ENCODE data around the gene PRDM16. TPM values are rescaled to one million over a fixed set of nuclear protein-coding genes. Genes with fewer than 3 reads are reported as not detected.

The PRDM16 gene
- total RNA-seq, 1 donor: 6.5 TPM

GRCh38 chr1:3425486-3426215, 356.6 kb downstream of the PRDM16 start:
- no peak for TF ChIP-seq CTCF (IDR thresholded peaks at IDR 0.05; ENCODE audit: extremely low read depth, low read depth, low read length)
- no peak overlapping the region for H3K4me2 ChIP-seq (ENCODE audit: insufficient read depth, low read length)
- H3K4me3 ChIP-seq (ENCODE audit: insufficient read depth, low read length): no peak overlapping the region
- H3K4me1 ChIP-seq (ENCODE audit: insufficient read depth, low read length): no peaks in the 10 kb centered on the region
- H3K36me3 ChIP-seq (ENCODE audit: insufficient read depth, low read length): peaks cover 2% of the 10 kb centered on the region
- no peak overlapping the region for H2AFZ ChIP-seq (ENCODE audit: low read length)
- no peaks in the 10 kb centered on the region for H3K79me2 ChIP-seq (ENCODE audit: insufficient read depth, low read length)
- no peak for DNase-seq (ENCODE audit: insufficient read length, low spot score, missing footprints)
- H4K20me1 ChIP-seq (ENCODE audit: insufficient read depth, low read length): no peaks in the 10 kb centered on the region
- H3K9me3 ChIP-seq (ENCODE audit: low read depth, low read length): no peaks in the 10 kb centered on the region
- H3K27me3 ChIP-seq (ENCODE audit: insufficient read depth, low read length): no peaks in the 10 kb centered on the region
- no peak overlapping the region for H3K27ac ChIP-seq (ENCODE audit: low read depth, low read length)

- H3K79me2 ChIP-seq (ENCODE audit: insufficient read depth, low read length): no peaks in the 10 kb centered on the region
- H3K4me3 ChIP-seq (ENCODE audit: insufficient read depth, low read length): no peak overlapping the region
- peaks cover 2% of the 10 kb centered on the region for H3K36me3 ChIP-seq (ENCODE audit: insufficient read depth, low read length)
- no peak for TF ChIP-seq CTCF (IDR thresholded peaks at IDR 0.05; ENCODE audit: extremely low read depth, low read depth, low read length)
- H3K4me1 ChIP-seq (ENCODE audit: insufficient read depth, low read length): no peaks in the 10 kb centered on the region
- H3K27ac ChIP-seq (ENCODE audit: low read depth, low read length): no peak overlapping the region
- no peaks in the 10 kb centered on the region for H4K20me1 ChIP-seq (ENCODE audit: insufficient read depth, low read length)
- H2AFZ ChIP-seq (ENCODE audit: low read length): no peak overlapping the region
- peak; percentile 80 for DNase-seq (ENCODE audit: insufficient read length, low spot score, missing footprints)
- H3K4me2 ChIP-seq (ENCODE audit: insufficient read depth, low read length): no peak overlapping the region
- H3K27me3 ChIP-seq (ENCODE audit: insufficient read depth, low read length): no peaks in the 10 kb centered on the region
- H3K9me3 ChIP-seq (ENCODE audit: low read depth, low read length): no peaks in the 10 kb centered on the region
Measured at GRCh38 chr1:3426956-3427535, 358.0 kb downstream of the PRDM16 start.

DNA sequence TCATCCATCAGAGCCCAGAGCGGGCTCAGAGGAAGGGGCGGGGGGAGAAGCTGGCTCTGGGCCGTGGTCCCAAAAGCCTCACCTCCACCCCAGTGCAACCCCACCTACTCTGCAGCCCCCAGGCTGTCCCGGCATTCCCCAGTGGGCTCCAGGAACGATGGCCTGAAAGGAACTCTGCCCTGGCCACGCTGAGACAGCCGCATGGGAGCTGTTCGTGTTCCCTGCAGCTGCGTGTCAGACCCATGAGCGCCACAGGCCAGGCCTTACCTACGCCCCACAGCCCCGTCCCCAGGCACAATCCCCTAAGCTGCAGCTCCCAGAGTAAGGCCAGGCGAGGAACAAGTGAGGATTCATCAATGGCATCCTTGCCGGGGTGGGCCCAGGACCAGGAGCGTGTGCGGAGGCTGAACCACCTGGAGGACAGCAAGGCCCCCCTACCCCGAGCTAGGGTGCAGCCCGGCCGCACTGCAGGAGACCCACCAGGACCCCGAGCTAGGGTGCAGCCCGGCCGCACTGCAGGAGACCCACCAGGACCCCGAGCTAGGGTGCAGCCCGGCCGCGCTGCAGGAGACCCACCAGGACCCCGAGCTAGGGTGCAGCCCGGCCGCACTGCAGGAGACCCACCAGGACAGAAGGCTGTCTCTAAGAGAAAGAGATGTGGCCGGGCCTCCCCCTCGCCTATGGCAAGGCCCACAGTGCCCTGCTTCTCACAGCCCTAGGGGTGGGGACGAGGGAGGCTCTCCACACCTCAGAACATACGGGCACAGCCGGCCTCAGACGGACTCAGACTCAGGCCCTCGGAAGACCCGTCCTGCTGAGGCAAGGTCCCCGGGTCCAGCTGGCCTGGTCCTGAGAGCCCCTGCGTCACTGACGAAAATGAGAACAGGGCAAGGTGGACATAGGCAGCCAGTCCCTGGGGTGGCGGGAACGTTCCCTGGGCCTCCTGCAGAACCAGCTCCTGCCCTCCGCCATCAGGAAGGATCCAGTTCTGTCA, 359.0 kb downstream of the PRDM16 start:
- Histone ChIP-seq H2AFZ (ENCODE audit: low read length) (no peak overlapping the region), H3K36me3 (ENCODE audit: insufficient read depth, low read length) (peaks cover 2% of the 10 kb centered on the region), H3K4me3 (ENCODE audit: insufficient read depth, low read length) (no peak overlapping the region), H4K20me1 (ENCODE audit: insufficient read depth, low read length) (no peaks in the 10 kb centered on the region), H3K79me2 (ENCODE audit: insufficient read depth, low read length) (no peaks in the 10 kb centered on the region), H3K4me1 (ENCODE audit: insufficient read depth, low read length) (no peaks in the 10 kb centered on the region), H3K9me3 (ENCODE audit: low read depth, low read length) (no peaks in the 10 kb centered on the region), H3K27ac (ENCODE audit: low read depth, low read length) (no peak overlapping the region), H3K27me3 (ENCODE audit: insufficient read depth, low read length) (no peaks in the 10 kb centered on the region), H3K4me2 (ENCODE audit: insufficient read depth, low read length) (no peak overlapping the region)
- TF ChIP-seq CTCF (IDR thresholded peaks at IDR 0.05; ENCODE audit: extremely low read depth, low read depth, low read length): no peak
- DNase-seq (ENCODE audit: insufficient read length, low spot score, missing footprints): no peak

All from osteoblast (primary cell).